GM12878 (cell line): Measurements from ENCODE around the gene ZACN. TPM values are rescaled to one million over a fixed set of nuclear protein-coding genes. Genes with fewer than 3 reads are reported as not detected.

Source experiments
- CHD1 ChIP-seq: IDR thresholded peaks from 2 replicates; pipeline ENCODE4 v1.6.1; 2012; ENCODE audit warnings: low read depth, low read length, improper control_type of control experiment
- CTCF ChIP-seq, 3 experiments: IDR thresholded peaks in 2 of 3; conservative IDR thresholded peaks in 1 of 3; 2 replicates each; pipeline ENCODE4 v1.5.1; 2011; ENCODE audit warnings: low read depth in 3 of 3, low read length in 3 of 3, mild to moderate bottlenecking in 3 of 3, control low read depth in 2 of 3, moderate library complexity in 2 of 3, inconsistent platforms in 1 of 3, mixed read lengths in 1 of 3; ENCODE audit not compliant: control insufficient read depth in 2 of 3, insufficient read depth in 1 of 3; ENCODE audit errors: extremely low read depth in 1 of 3
- HDGF ChIP-seq: fragments of 450-650 bp; IDR thresholded peaks from 2 replicates; pipeline ENCODE4 v1.6.1; 2016; ENCODE audit warnings: antibody characterized with exemption
- MYB ChIP-seq: fragments of 150-350 bp; IDR thresholded peaks from 2 replicates; pipeline ENCODE4 v1.6.1; 2014; ENCODE audit warnings: mild to moderate bottlenecking, low read depth, low read length, borderline replicate concordance
- NFYA ChIP-seq: IDR thresholded peaks from 2 replicates; pipeline ENCODE4 v1.6.1; 2011; ENCODE audit warnings: low read depth, mild to moderate bottlenecking, low read length, improper control_type of control experiment, borderline replicate concordance
- PML ChIP-seq: IDR thresholded peaks from 2 replicates; pipeline ENCODE4 v1.6.1; 2012; ENCODE audit warnings: low read length, inconsistent platforms
- RB1 ChIP-seq: fragments of 450-650 bp; formaldehyde crosslinking; IDR thresholded peaks from 2 replicates; pipeline ENCODE4 v1.6.1; 2017; ENCODE audit warnings: mild to moderate bottlenecking, borderline replicate concordance
- RBBP5 ChIP-seq: fragments of 200-600 bp; sonication (generic); conservative IDR thresholded peaks from 2 replicates; pipeline ENCODE4 v1.6.1; 2016
- SRF ChIP-seq, 2 experiments: IDR thresholded peaks; 2 replicates each; pipeline ENCODE4 v1.6.1; 2011; ENCODE audit warnings: low read depth in 2 of 2, low read length in 2 of 2, mild to moderate bottlenecking in 1 of 2, moderate library complexity in 1 of 2
- USF2 ChIP-seq: IDR thresholded peaks from 2 replicates; pipeline ENCODE4 v1.6.1; 2011; ENCODE audit warnings: low read depth, low read length, improper control_type of control experiment, borderline replicate concordance
- polyA plus RNA-seq, 11 experiments: library from polyadenylated mRNA; depleted of rRNA in 4 of 11; unstranded in 6 of 11; stranded (reverse) in 5 of 11; fragments of >200 nt; fragmentation: Nextera tagmentation in 4 of 11; fragmentation: Illumina TruSeq in 1 of 11; extraction: Ambion mirVana in 4 of 11; extraction: Trizol in 1 of 11; gene quantifications; 1 replicate in 1 of 11; 2 replicates in 10 of 11; pipeline versions ENCODE4 v1.2.1 to v1.2.3, GENCODE V29; 2011 to 2016; ENCODE audit warnings: inconsistent platforms in 2 of 11, missing spikeins in 2 of 11, low read depth in 1 of 11
- total RNA-seq, 4 experiments: library from RNA; depleted of rRNA in 3 of 4; stranded (reverse); fragments of >200 nt in 3 of 4; fragmentation: Illumina TruSeq in 1 of 4; extraction: Trizol in 1 of 4; gene quantifications; 2 replicates each; pipeline versions ENCODE4 v1.2.1 to v1.2.3, GENCODE V29; 2013 to 2021

The ZACN gene
- total and polyA plus RNA-seq, 10 of the 15 experiments (the other 5 are each of a cell fraction or from before 2014, with no cell fraction given), result 0.06 to 11.3 (median 0.47) TPM; not detected in 2

GRCh38 chr17:76034428-76035350, 44.3 kb upstream of the ZACN start (continued):
- TF ChIP-seq USF2, result no peak
- TF ChIP-seq NFYA, result no peak
- no peak for TF ChIP-seq MYB
- TF ChIP-seq RB1, result no peak
- TF ChIP-seq RBBP5, result no peak
- no peak for TF ChIP-seq CHD1
- no peak for TF ChIP-seq HDGF
- TF ChIP-seq PML, result no peak
- TF ChIP-seq SRF (IDR thresholded peaks at IDR 0.05; ENCODE audit: low read depth in 2 of 2, low read length in 2 of 2), result no peak
- TF ChIP-seq CTCF (IDR thresholded peaks at IDR 0.05 in 2 of 3, conservative IDR thresholded peaks at IDR 0.05 in 1 of 3; ENCODE audit: control insufficient read depth in 2 of 3, extremely low read depth in 1 of 3, insufficient read depth in 1 of 3, low read depth in 3 of 3, low read length in 3 of 3), result no peak
